ENCODE results near the gene RNF180. TPM values are rescaled to one million over a fixed set of nuclear protein-coding genes. Genes with fewer than 3 reads are reported as not detected.

The RNF180 gene
- total and polyA plus RNA-seq, 2 of the 8 experiments (the other 6 are each of a cell fraction or from before 2014, with no cell fraction given) = 0.39 to 2.3 TPM

- TF ChIP-seq CHD7 (IDR thresholded peaks at IDR 0.05; ENCODE audit: insufficient replicate concordance, low read length) (no peak), RBBP5 (IDR thresholded peaks at IDR 0.05; ENCODE audit: borderline replicate concordance, low read depth, low read length) (no peak), CBX8 (IDR thresholded peaks at IDR 0.05; ENCODE audit: borderline replicate concordance, low read depth, low read length) (no peak), RXRA (IDR thresholded peaks at IDR 0.05; ENCODE audit: insufficient read depth, low read depth, low read length) (no peak), TCF12 (IDR thresholded peaks at IDR 0.05; ENCODE audit: low read depth, low read length) (no peak), TBP (IDR thresholded peaks at IDR 0.05; ENCODE audit: low read depth, low read length) (no peak), EZH2 (IDR thresholded peaks at IDR 0.05; ENCODE audit: low read depth, low read length, severe bottlenecking) (no peak), RNF2 (IDR thresholded peaks at IDR 0.05; ENCODE audit: borderline replicate concordance, low read depth, low read length, missing control alignments, poor library complexity, severe bottlenecking) (no peak)
These were observed 19.2 kb downstream of the RNF180 start (continued) for GRCh38 chr5:64184832-64185231.
